GM23248 (cell line): ENCODE data around the gene COPG2. TPM values are rescaled to one million over a fixed set of nuclear protein-coding genes. Genes with fewer than 3 reads are reported as not detected.

ENCODE experiments used
- DNase-seq: peaks from one replicate; pipeline ENCODE4 v3.0.0-alpha.2; 2015
- H2AFZ ChIP-seq: fragments of 200-600 bp; sonication (generic); 2 replicates; pipeline ENCODE4 v1.6.1; 2016; ENCODE audit warnings: antibody characterized with exemption
- H3F3A ChIP-seq: fragments of 200-600 bp; sonication (generic); 2 replicates; pipeline ENCODE4 v1.6.1; 2016; ENCODE audit warnings: mild to moderate bottlenecking, antibody characterized with exemption, mixed run types; ENCODE audit not compliant: insufficient read depth
- H3K27ac ChIP-seq: fragments of 200-600 bp; sonication (generic); 2 replicates; pipeline ENCODE4 v1.5.1; 2016; ENCODE audit warnings: mild to moderate bottlenecking
- H3K27me3 ChIP-seq: fragments of 200-600 bp; sonication (generic); replicated peaks from 2 replicates; pipeline ENCODE4 v1.6.1; 2016; ENCODE audit warnings: mild to moderate bottlenecking; ENCODE audit not compliant: insufficient read depth
- H3K36me3 ChIP-seq: fragments of 200-600 bp; sonication (generic); 2 replicates; pipeline ENCODE4 v1.6.1; 2016; ENCODE audit warnings: low read depth, mild to moderate bottlenecking
- H3K4me1 ChIP-seq: fragments of 200-600 bp; sonication (generic); 2 replicates; pipeline ENCODE4 v1.6.1; 2016; ENCODE audit warnings: mild to moderate bottlenecking; ENCODE audit not compliant: insufficient read depth
- H3K4me2 ChIP-seq: fragments of 200-600 bp; sonication (generic); one replicate; pipeline ENCODE4 v1.6.1; 2016; ENCODE audit warnings: mild to moderate bottlenecking; ENCODE audit not compliant: unreplicated experiment
- H3K4me3 ChIP-seq: fragments of 200-600 bp; sonication (generic); 2 replicates; pipeline ENCODE4 v1.5.1; 2016; ENCODE audit warnings: mild to moderate bottlenecking
- H3K79me2 ChIP-seq: fragments of 200-600 bp; sonication (generic); 2 replicates; pipeline ENCODE4 v1.6.1; 2016; ENCODE audit warnings: mild to moderate bottlenecking; ENCODE audit not compliant: insufficient read depth
- H3K9ac ChIP-seq: fragments of 200-600 bp; sonication (generic); 2 replicates; pipeline ENCODE4 v1.6.1; 2016; ENCODE audit warnings: mild to moderate bottlenecking
- H3K9me2 ChIP-seq: fragments of 200-600 bp; sonication (generic); 2 replicates; pipeline ENCODE4 v1.6.1; 2016; ENCODE audit warnings: mixed run types, mild to moderate bottlenecking, moderate library complexity; ENCODE audit not compliant: insufficient read depth
- H3K9me3 ChIP-seq: fragments of 200-600 bp; sonication (generic); one replicate; pipeline ENCODE4 v1.6.1; 2017; ENCODE audit warnings: low read depth
- H4K20me1 ChIP-seq: fragments of 200-600 bp; sonication (generic); 2 replicates; pipeline ENCODE4 v1.6.0; 2016; ENCODE audit not compliant: insufficient read depth
- EZH2 ChIP-seq: fragments of 200-600 bp; sonication (generic); IDR thresholded peaks from 2 replicates; pipeline ENCODE4 v1.6.1; 2018; ENCODE audit warnings: antibody characterized with exemption, mild to moderate bottlenecking; ENCODE audit not compliant: insufficient read depth, poor library complexity, severe bottlenecking
- EZH2phosphoT487 ChIP-seq: fragments of 200-600 bp; sonication (generic); IDR thresholded peaks from 2 replicates; pipeline ENCODE4 v1.6.1; 2018; ENCODE audit warnings: antibody characterized with exemption, moderate library complexity, mild to moderate bottlenecking, low read depth; ENCODE audit not compliant: insufficient read depth
- WGBS, 2 experiments: methylation state at CpG; one replicate each; pipeline ENCODE4 v1.1.6; 2015 to 2017; ENCODE audit warnings: low lambda C conversion rate in 2 of 2, low coverage in 1 of 2; ENCODE audit errors: missing lambda C conversion rate in 2 of 2; 5-methylcytosine and 5-hydroxymethylcytosine counted together
- in situ Hi-C: fragments of 300-500 bp; cut with MboI; formaldehyde crosslinking; loops from 2 replicates; pipeline ENCODE4 v1.15.0; 2020
- polyA plus RNA-seq: library from polyadenylated mRNA; unstranded; fragments of >200 nt; fragmentation: Nextera tagmentation; extraction: Ambion mirVana; gene quantifications from 2 replicates; pipeline ENCODE4 v1.2.1, GENCODE V29; 2016
- total RNA-seq: library from RNA; depleted of rRNA; stranded (reverse); fragments of >200 nt; shearing (Covaris generic); gene quantifications from 2 replicates; pipeline ENCODE4 v1.2.3, GENCODE V29; 2014

Gene COPG2
- total and polyA plus RNA-seq, 2 experiments from 2014 or later: 3.4 to 29.7 TPM

- H3K9ac ChIP-seq: no peak overlapping the region
- no peak for DNase-seq
- H3K9me3 ChIP-seq: no peaks in the 10 kb centered on the region
- H3K4me3 ChIP-seq: no peak overlapping the region
- H3K4me1 ChIP-seq: no peaks in the 10 kb centered on the region
- H3K27ac ChIP-seq: no peak overlapping the region
- WGBS, 2 experiments: 79 to 94% methylated on average over 4 to 6 of the region's 6 CpGs
- TF ChIP-seq EZH2 (no peak), EZH2phosphoT487 (no peak)
- H3K36me3 ChIP-seq: no peaks in the 10 kb centered on the region
- in situ Hi-C loops: no loop called here
- no peaks in the 10 kb centered on the region for H3F3A ChIP-seq
- H2AFZ ChIP-seq: no peak overlapping the region
- H3K27me3 ChIP-seq: peaks cover 6% of the 10 kb centered on the region; the same call in 1 of the 2 replicates
- H3K9me2 ChIP-seq: no peaks in the 10 kb centered on the region
- no peak overlapping the region for H3K4me2 ChIP-seq
- no peaks in the 10 kb centered on the region for H3K79me2 ChIP-seq
- H4K20me1 ChIP-seq: no peaks in the 10 kb centered on the region
Measured at GRCh38 chr7:130486954-130487436, 181.6 kb downstream of the COPG2 start.

GRCh38 chr7:130486114-130486953, 182.2 kb downstream of the COPG2 start:
- in situ Hi-C loops: no loop called here
- Histone ChIP-seq H3K4me1 (no peaks in the 10 kb centered on the region), H2AFZ (no peak overlapping the region), H4K20me1 (no peaks in the 10 kb centered on the region), H3K4me3 (no peak overlapping the region), H3K27me3 (peaks cover 6% of the 10 kb centered on the region; the same call in 1 of the 2 replicates), H3K9me2 (no peaks in the 10 kb centered on the region), H3K9me3 (no peaks in the 10 kb centered on the region), H3K36me3 (no peaks in the 10 kb centered on the region), H3K27ac (no peak overlapping the region), H3K9ac (no peak overlapping the region), H3K79me2 (no peaks in the 10 kb centered on the region), H3K4me2 (no peak overlapping the region), H3F3A (no peaks in the 10 kb centered on the region)
- DNase-seq: no peak
- TF ChIP-seq EZH2 (no peak), EZH2phosphoT487 (no peak)
- WGBS, 2 experiments: 69 to 74% methylated on average over 52 to 63 of the region's 67 CpGs

- Histone ChIP-seq H3K4me2 (no peak overlapping the region), H3F3A (no peaks in the 10 kb centered on the region), H3K9ac (no peak overlapping the region), H3K27ac (no peak overlapping the region), H3K27me3 (peaks cover 6% of the 10 kb centered on the region; the same call in 1 of the 2 replicates), H3K4me3 (no peak overlapping the region), H2AFZ (no peak overlapping the region), H3K79me2 (no peaks in the 10 kb centered on the region), H3K9me2 (no peaks in the 10 kb centered on the region), H3K4me1 (no peaks in the 10 kb centered on the region), H3K9me3 (no peaks in the 10 kb centered on the region), H4K20me1 (no peaks in the 10 kb centered on the region), H3K36me3 (no peaks in the 10 kb centered on the region)
- no peak for DNase-seq
- WGBS, 2 experiments: 81 to 87% methylated on average over 11 of the region's 11 CpGs
- in situ Hi-C loops: no loop called here
- TF ChIP-seq EZH2 (no peak), EZH2phosphoT487 (no peak)
Measured at GRCh38 chr7:130485734-130486113, 182.8 kb downstream of the COPG2 start.

GRCh38 chr7:130483031-130483430, 185.5 kb downstream of the COPG2 start:
- Histone ChIP-seq H3K9ac (no peak overlapping the region), H2AFZ (no peak overlapping the region), H3K4me2 (no peak overlapping the region), H3K27me3 (peaks cover 6% of the 10 kb centered on the region; the same call in 1 of the 2 replicates), H3K79me2 (no peaks in the 10 kb centered on the region), H3K27ac (no peak overlapping the region), H3K9me2 (no peaks in the 10 kb centered on the region), H3K4me3 (no peak overlapping the region), H4K20me1 (no peaks in the 10 kb centered on the region), H3K36me3 (no peaks in the 10 kb centered on the region), H3F3A (no peaks in the 10 kb centered on the region), H3K9me3 (no peaks in the 10 kb centered on the region), H3K4me1 (no peaks in the 10 kb centered on the region)
- WGBS, 2 experiments: 82% methylated on average over 3 of the region's 3 CpGs
- in situ Hi-C loops: no loop called here
- no peak for DNase-seq
- TF ChIP-seq EZH2phosphoT487 (no peak), EZH2 (no peak)
